ENCODE measurements around the gene RPS18.
"Not testable (repeated sequence)": the region's sequence is repeated elsewhere in the genome, so short reads cannot be mapped to it uniquely, and the experiment has no call there.

- TF ChIP-seq ATF3 (IDR thresholded peaks at IDR 0.05); ATF3 (CRISPR knock-in tag; conservative IDR thresholded peaks at IDR 0.05); TEAD4 (IDR thresholded peaks at IDR 0.05; ENCODE audit: low read length); TEAD4 (CRISPR knock-in tag; IDR thresholded peaks at IDR 0.05; ENCODE audit: borderline replicate concordance); FOXK2 (conservative IDR thresholded peaks at IDR 0.05 in 1 of 2, IDR thresholded peaks at IDR 0.05 in 1 of 2; ENCODE audit: low read depth in 2 of 2); POLR2AphosphoS2 (IDR thresholded peaks at IDR 0.05; ENCODE audit: low read length); NONO (IDR thresholded peaks at IDR 0.05; ENCODE audit: low read depth in 2 of 2, low read length in 1 of 2); MAFK (IDR thresholded peaks at IDR 0.05; ENCODE audit: low read length); KDM5B (IDR thresholded peaks at IDR 0.05; ENCODE audit: insufficient replicate concordance, low read depth, low read length); KDM1A (IDR thresholded peaks at IDR 0.05); SMC3 (conservative IDR thresholded peaks at IDR 0.05; ENCODE audit: insufficient read depth, low read depth, low read length): not testable (repeated sequence)
- TF ChIP-seq, protein P1, sequence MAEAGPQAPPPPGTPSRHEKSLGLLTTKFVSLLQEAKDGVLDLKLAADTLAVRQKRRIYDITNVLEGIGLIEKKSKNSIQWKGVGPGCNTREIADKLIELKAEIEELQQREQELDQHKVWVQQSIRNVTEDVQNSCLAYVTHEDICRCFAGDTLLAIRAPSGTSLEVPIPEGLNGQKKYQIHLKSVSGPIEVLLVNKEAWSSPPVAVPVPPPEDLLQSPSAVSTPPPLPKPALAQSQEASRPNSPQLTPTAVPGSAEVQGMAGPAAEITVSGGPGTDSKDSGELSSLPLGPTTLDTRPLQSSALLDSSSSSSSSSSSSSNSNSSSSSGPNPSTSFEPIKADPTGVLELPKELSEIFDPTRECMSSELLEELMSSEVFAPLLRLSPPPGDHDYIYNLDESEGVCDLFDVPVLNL (CRISPR knock-in tag; IDR thresholded peaks at IDR 0.05; ENCODE audit: low read depth), result not testable (repeated sequence)
- TF ChIP-seq, protein P2, sequence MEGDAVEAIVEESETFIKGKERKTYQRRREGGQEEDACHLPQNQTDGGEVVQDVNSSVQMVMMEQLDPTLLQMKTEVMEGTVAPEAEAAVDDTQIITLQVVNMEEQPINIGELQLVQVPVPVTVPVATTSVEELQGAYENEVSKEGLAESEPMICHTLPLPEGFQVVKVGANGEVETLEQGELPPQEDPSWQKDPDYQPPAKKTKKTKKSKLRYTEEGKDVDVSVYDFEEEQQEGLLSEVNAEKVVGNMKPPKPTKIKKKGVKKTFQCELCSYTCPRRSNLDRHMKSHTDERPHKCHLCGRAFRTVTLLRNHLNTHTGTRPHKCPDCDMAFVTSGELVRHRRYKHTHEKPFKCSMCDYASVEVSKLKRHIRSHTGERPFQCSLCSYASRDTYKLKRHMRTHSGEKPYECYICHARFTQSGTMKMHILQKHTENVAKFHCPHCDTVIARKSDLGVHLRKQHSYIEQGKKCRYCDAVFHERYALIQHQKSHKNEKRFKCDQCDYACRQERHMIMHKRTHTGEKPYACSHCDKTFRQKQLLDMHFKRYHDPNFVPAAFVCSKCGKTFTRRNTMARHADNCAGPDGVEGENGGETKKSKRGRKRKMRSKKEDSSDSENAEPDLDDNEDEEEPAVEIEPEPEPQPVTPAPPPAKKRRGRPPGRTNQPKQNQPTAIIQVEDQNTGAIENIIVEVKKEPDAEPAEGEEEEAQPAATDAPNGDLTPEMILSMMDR (IDR thresholded peaks at IDR 0.05 in 2 of 3, conservative IDR thresholded peaks at IDR 0.05 in 1 of 3; ENCODE audit: insufficient read depth in 2 of 3, low read depth in 1 of 3, low read length in 3 of 3), result not testable (repeated sequence)
Measured at GRCh38 chr6:33262490-33262889, 9.4 kb upstream of the RPS18 start.

Data from K562 (cell line).